Stimulated activated CD8-positive, alpha-beta memory T cell treated with anti-CD3 and anti-CD28 coated beads, Interleukin-12 subunit alpha, Interleukin-12 subunit beta, amount 100 ng/mL, for 24 hours (primary cell): ENCODE results near the gene ALDH6A1.
"Not testable (repeated sequence)": the region's sequence is repeated elsewhere in the genome, so short reads cannot be mapped to it uniquely, and the experiment has no call there.

Experiments used
- DNase-seq: peaks from one replicate; pipeline ENCODE4 v3.0.0-alpha.2; 2020; ENCODE audit errors: extremely low read depth

ALDH6A1 gene

DNA sequence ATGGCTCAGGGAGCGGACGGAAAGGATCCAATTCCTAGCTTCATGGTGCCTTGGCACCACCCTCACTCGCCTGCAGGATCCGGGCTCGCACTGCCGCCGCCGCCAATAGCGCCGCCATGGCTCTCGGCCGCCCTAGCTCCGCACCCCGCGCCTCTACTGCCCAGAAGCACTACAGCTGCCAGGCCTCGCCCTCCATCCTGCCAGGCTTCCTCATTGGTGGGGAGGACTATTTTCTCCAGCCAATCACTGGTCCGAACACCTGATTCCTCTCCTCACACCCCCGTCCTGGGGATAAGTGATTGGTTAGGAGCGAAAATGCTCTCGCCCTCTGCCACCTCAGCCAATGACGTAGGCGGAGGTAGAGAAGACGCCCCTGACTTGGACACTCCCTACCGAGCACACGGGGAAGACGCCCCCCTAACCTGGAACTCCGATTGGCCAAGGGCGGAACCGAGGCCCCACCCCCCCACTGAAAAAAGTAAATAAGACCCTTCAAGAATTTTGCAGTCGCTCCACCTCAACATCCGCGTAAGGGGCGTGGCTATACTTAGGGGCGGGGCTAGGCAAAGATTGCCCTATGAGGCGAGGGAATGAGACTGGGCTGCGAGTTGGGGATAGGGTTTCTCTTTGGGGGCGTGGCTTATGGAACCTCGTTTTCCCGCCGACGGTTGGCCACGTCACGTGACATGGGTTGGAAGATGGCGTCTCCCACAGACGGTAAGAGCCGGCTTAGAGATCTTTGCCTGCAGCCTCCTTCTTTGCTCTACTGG, at the start of gene ALDH6A1, which contains the start of gene LIN52:
ALDH6A1 (minus strand) TSS at position 177 of the 770 bp plus-strand sequence; CDS start at position 118, 59 bp downstream.
LIN52 (plus strand) TSS at position 680 of the 770 bp plus-strand sequence; CDS start at position 699, 19 bp downstream.
- DNase-seq: peak; percentile 98

DNA sequence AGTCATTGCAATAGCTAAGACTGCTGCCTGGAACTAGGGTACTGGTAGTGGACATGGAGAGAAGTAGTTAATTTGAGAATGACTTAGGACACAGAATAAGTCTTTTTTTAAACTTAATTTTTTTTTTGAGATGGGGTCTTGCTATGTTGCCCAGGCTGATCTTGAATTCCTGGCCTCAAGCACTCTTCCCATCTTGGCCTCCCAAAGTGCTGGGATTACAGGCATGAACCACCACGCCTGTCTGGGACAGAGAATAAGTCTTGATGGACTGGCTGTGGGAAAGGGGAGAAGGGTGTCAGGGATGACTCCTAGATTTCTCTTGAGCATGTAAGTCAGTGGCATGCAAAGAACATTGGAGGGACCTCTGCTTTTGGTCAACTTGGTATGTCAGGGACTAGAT, 43.4 kb upstream of the ALDH6A1 start:
- no peak for DNase-seq

DNA sequence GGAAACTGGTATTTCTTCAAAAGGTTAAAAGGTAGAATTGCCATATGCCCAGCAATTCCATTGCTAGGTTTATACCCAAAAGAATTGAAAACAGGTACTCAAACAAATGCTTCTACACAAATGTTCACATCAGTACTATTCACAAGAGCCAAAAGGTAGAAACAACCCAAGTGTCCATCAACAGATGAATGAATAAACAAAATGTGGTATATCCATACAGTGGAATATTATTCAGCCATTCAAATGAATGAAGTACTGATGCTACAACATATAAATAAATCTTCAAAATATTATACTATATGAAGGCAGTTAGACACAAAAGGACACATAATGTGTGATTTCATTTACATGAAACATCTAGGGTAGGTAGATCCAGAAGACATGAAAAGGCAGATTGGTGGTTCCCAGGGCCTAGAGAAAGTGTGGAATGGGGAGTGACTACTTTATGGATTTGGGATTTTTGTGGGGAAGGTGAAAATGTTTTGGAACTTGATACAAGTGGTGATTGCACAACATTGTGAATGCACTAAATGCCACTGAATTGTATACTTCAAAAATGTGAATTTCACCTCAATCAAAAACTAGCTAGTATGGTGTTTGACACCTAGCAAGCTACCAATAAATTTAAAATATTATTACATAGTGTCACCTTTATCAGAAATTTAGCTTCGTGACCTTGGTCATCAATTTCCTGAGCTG, 42.2 kb upstream of the ALDH6A1 start:
- DNase-seq: no peak

DNA sequence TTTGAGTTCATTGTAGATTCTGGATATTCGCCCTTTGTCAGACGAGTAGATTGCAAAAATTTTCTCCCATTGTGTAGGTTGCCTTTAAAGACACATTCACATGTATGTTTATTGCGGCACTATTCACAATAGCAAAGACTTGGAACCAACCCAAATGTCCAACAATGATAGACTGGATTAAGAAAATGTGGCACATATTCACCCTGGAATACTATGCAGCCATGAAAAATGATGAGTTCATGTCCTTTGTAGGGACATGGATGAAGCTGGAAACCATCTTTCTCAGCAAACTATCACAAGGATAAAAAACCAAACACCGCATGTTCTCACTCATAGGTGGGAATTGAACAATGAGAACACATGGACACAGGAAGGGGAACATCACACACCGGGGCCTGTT, 41.2 kb upstream of the ALDH6A1 start:
- DNase-seq: not testable (repeated sequence)

DNA sequence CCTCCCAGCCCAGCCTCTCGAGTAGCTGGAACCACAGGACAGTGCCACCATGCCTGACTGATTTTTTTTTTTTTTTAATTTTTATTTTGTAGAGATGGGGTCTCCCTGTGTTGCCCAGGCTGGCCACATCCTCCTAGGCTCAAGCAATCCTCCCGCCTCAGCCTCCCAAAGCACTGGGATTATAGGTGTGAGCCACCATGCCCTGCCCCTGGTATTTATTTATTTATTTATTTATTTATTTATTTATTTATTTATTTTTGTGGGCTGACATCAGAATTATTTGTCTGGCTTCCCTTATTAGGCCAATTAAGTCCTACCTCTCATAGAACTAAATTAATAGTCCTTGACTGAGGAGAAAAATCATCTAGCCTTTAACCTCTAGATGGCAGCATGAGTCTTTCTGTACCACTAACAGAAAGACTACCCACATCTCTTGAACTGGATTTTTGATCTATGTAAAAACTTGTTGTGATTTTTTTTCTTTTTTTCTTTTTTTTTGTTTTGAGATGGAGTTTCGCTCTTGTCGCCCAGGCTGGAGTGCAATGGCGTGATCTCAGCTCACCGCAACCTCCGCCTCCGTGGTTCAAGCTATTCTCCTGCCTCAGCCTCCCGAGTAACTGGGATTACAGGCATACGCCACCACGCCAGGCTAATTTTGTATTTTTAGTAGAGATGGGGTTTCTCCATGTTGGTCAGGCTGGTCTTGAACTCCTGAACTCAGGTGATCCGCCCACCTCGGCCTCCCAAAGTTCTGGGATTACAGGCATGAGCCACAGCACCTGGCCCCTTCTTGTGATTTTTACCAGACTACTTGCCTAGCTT, 27.4 kb upstream of the ALDH6A1 start:
- DNase-seq: not testable (repeated sequence)

DNA sequence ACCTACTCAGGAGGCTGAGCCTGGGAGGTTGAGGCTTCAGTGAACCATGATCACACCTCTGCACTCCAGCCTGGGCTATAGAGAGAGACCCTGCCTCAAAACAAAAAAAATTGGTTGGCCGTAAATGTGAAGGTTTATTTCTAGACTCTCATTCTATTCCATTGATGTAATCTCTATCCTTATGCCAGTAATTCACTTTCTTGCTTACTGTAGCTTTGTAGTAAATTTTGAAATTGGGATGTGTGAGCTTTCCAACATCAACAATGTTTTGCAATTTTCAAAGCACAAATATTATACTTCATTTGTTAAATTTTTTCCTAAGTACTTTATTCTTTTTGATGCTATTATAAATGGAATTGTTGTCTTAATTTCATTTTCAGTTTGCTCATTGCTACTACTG, 25.1 kb upstream of the ALDH6A1 start:
- no peak for DNase-seq

DNA sequence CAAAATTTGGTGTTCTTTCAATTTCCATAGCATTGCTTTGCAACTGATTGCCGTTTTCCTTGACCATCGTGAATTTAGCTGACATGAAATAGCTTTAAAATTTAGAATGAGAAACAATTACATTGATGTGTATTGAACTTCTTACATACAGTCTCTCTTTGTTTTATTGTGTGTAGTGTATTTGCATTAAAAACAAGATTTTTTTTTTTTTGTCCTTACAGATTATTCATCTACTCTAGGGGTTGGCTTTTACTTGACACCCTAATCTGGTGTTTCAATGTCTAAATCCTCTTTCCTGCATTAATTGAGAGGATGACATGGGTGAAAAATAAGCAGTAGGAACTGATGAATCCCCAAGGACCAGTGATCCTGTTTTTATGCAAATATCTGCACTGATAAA, 21.1 kb upstream of the ALDH6A1 start:
- no peak for DNase-seq

DNA sequence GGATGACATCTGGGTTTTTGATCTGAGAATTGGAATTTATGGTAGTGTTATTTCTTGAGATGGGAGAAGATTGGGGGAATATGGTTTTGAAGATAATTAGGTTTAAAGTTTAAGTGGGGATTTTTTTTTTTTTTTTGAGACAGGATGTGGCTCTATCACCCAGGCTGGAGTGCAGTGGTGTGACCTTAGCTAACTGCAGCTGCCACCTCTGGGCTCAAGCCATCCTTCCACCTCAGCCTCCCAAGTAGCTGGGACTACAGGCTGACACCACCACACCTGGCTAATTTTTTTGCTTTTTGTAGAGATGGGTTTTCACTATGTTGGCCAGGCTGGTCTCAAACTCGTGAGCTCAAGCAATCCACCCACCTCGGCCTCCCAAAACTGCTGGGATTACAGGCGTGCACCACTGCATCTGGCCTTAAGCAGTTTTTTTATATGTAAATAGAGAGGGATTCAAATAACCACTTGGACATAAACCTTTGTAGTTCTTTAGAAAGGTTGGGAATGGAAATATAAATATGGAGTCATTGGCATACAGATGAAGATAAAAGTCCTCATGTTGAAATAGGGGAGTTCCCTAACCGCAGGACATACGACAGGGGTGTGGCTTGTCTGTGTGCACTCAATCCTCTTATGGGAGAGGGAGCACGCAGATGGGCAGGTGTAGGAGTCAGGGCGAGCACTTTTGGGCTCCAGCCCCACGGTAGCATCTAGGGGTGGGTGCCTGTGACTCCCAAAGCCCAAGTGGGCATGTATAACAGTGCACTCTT, 5.2 kb upstream of the ALDH6A1 start:
- no peak for DNase-seq

DNA sequence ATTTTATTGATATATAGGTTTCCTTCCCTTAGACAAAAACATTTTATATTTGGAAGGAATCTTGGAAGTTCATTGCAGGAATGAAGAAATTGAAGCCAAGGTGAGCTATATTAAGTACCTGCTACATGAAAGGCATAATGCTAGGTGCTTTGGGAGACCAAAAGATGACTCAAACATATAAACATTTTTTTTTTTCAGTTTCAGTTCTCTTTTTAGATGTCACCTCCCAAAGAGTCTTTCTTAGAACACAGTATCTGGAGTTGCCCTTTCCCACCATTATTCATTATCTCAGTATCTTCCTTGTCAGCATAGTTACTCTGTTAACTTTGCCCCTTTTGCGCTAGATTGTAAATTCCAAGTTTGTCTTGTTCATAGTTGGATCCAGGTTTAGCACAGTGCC, 1.6 kb upstream of the ALDH6A1 start:
- no peak for DNase-seq

DNA sequence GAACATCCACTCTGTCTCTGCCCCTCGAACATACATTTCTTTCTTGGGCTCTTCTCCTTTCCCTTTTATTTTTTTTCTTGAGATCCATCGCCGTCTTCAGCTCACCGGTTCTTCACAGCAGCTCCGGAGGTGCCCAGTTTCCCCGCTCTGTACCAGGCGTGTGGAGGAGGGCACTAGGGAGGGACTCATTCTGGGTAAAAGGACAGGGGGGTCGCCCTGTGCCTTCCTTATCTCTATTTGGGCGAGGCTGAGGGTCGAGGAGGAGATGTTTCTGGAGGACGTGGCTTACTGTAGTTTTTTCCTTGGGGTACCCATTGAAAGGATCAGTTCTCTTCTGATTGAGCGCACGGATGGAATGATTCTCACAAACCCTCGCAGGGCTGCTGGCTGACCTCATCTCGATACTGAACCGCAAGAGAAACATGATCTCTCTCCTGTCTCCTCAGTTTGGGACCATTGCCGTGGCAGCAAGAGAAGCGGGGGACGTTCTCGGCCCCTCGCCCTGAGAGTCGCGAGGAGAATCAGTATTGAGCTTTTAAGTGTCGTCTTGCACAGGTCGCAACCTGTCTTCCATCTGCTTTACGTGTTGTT, 889 bp upstream of the ALDH6A1 start:
- DNase-seq: no peak

DNA sequence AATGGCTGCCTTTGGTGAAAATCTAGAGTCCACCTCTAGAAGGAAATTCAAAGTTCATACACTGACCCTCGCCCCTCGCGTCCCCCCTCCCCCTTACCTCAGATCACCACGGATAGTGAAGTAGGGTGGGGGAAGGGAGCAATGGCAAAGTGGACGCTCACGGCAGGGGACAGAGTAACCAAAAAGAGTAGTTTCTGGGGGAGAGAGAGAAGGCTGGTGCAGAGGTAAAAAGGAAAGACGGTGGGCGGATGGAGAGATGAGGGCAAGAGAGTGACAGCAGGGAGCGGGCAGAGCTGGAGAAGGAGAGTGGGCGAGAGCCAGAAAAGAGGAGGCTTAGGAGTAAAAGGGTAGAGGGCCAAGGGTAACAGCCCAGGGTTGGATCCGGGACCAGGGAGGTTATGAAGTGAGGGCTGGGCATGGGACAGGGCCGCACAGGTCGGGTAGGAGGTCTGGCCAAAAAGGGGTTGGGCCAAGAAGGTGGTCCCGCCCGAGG, 423 bp downstream of the ALDH6A1 start:
- DNase-seq: no peak

DNA sequence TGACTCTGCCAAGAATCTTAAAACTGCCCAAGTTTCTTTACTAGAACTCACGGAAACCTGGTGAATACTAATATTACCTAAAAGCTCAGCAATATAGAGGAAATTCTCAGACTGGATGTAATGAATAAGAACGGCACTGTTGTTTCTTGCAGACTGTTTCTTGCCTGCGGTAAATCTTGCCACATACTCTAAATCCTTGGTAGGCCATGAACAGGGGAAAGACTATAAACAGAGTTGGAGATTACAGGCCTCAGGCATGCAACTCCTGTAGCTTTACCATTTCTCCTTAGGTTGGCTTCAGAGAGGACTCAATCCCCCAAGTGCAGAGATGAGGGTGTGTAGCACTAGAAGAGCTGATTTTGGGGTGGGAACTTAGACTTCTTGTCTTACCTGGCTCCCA, 1.1 kb downstream of the ALDH6A1 start:
- no peak for DNase-seq

DNA sequence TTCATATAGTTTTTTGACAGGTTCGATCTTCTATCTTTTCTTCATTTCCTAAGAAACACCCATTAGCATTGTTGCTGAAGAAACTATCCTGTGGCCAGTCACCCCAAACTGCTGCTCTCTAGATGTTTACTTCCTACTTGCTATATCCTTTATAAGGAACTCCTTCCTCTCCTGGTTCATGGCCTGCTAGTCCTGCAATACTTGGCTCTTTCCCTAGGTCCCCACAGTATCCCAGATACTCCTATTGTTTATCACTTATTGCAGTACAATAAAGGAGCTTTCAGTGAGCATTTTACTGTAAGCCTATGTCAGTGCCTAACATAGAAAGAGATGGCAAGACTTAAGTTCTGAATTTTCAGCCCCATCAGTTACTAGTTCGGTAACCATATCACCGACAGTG, 2.8 kb downstream of the ALDH6A1 start:
- no peak for DNase-seq

DNA sequence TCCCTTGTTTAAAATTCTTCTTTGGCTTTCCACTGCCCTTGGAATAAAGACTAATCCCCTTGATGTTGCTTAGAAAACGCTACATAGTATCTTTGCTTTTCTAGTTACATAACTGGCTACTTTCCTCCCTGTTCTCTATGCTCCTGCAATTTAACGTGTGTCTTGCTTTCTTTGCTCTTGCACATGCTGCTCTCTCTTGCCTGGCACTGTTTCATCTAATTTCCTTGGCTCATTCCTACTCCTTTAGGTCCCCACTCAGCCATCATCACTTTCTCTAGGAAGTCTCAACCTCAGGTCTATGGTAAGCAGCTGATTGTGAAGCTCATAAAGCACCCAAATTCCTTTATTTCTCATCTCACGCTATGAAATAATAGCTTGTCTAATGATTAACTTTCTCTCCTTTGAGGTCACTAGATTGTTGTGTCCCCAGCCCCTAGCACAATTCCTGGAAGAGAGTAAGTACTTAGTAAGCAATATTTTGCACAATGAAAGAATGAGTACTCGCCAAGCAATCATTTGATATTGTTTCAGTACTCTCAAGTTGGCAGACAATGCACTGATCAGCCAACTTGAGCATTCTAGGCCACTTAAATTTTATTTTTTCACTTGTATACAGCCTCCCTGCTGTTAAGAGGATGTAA, 3.3 kb downstream of the ALDH6A1 start:
- no peak for DNase-seq

DNA sequence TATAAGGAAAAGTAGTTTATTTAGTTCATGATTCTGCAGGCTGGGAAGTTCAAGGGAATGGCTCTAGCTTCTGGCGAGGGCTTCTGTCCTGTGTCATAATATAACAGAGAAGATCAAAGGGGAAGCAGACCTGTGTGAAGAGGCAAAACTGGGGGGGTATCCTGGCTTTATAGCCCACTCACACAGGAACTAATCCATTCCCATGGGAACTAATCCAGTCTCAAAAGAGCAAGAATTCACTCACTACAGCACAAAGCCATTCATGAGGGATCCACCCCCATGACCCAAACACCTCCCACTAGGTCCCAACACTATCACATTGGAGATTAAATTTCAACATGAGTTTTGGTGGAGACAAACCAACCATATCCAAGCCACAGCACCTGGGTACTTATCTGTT, 6.9 kb downstream of the ALDH6A1 start:
- no peak for DNase-seq

DNA sequence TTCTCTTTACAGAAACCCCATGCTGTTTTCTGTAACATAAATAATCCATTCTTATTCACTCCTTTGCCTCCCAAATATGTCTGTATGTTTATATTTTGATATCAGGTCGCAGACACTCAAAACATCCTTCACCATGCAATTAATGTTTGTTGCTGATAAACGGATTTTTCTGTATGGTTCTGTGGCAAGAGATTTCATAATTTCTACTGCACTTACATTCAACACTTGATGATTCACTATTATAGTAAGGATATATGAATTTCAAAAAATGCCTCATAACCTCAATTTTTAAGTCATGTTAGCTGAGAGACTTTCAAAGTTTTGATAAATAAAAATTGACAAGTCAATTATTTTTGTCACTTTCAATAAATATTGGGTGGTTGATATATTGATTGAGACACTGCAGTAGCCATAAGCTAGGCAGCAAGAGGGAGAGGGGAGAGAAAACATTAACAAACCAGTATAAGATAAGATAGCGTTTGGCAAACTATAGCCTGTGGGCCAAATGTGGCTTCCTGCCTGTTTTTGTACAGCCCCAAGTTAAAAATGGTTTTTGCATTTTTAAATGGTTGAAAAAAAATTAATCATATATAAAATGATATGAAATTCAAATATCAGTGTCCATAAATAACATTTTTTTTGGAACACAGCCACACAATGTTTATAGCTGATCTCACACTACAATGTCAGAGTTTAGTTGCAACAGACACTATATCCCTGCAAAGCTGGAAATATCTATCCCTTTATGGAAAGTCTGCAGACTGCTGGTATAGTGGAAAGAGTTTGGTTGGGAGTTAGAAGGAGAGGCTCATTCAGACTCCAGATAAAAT, 18.3 kb downstream of the ALDH6A1 start:
- no peak for DNase-seq

DNA sequence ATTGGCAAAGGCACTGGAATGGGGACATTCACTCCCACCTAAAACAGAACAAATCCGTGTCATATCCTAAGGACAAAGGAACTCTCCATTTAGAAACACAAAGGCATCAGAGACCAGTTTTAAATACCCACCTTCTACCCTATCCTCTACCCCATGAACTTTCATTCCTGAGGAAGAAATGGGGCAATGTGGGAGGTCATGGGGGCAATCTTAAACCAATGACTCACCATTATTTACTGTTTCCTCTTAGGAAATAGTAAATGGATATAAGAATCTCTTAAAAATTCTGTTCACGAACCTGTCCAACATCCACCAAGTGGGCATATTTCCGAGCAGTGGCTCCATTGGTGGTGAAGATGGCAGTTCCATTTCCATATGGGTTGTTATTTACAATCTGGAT, 19.4 kb downstream of the ALDH6A1 start:
- DNase-seq: no peak

DNA sequence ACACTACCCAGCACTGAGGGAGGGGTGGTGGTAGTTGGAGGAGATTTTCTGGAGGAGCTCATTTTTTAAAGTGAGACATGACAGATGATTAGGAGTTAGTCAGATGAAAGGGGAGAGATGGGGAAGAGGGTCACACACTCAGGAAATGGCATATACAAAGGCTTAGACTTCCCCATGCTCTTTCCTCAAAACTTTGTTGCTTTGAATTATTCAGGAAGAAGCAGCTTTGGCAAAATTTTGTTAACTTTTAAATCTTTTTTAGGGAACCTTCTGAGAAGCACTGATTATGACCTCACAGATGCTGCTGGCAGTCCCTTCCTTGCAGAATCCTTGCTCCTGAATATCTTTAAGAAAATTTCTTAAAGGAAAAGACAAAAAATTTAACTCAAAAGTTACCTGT, 19.8 kb downstream of the ALDH6A1 start:
- DNase-seq: no peak

DNA sequence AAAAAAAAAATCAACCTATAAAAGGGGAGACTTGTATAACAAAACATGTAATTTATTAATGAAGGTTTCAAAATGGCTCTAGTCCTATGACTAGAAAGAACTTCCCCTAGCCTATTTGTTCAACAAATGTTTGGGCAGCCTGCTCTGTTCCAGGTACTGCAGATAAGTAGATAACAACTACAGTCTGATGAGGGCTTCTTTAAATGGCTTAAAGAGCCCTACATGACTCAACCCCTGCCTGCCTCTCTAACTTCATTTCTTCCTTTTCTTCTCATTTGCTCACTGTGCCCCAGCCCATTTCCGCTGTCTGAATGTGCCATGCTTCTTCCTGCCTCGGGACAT, 21.5 kb downstream of the ALDH6A1 start:
- no peak for DNase-seq
